GM21576 (cell line): Measurements from ENCODE around the gene GGTA1.

Experiments used
- ATAC-seq: cut with Tn5 transposase; IDR thresholded peaks from one replicate; pipeline ENCODE4 v1.9.1; 2021; ENCODE audit warnings: mild to moderate bottlenecking, moderate library complexity; ENCODE audit not compliant: unreplicated experiment

The GGTA1 gene

GRCh38 chr9:121411993-121412392, 87.7 kb downstream of the GGTA1 start:
- ATAC-seq: no peak

DNA sequence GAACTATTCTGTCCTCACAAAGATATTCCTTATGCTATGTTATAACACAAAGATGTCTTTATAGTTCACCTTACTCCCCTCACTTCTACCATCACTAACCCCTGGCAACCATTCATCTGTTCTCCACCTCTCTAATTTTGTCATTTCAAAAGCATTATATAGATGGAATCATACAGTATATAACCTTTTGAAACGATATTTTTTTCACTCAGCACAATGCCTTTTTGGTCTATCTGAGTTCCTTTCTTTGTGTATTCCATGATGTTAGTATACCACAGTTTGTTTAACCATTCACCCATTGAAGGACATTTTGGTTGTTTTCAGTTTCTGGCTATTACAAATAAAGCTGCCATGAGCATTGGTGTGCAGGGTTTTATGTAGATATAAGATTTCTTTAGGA, 93.7 kb downstream of the GGTA1 start:
- ATAC-seq: no peak
